ACC112 (cell line): ENCODE data around the gene RGS11.
A peak's percentile ranks its signal among the peaks of the same experiment; 100 is the strongest.

ENCODE experiments used
- H2AFZ ChIP-seq: fragments of 200-600 bp; sonication (generic); one replicate; pipeline ENCODE4 v1.6.0; 2017; ENCODE audit warnings: antibody characterized with exemption, low read length; ENCODE audit not compliant: unreplicated experiment
- H3K27ac ChIP-seq: fragments of 200-600 bp; sonication (generic); 2 replicates; pipeline ENCODE4 v1.5.1; 2014; ENCODE audit warnings: low read depth, mild to moderate bottlenecking, antibody characterized with exemption, low read length, moderate library complexity
- H3K27me3 ChIP-seq: fragments of 200-600 bp; sonication (generic); 2 replicates; pipeline ENCODE4 v1.6.1; 2014; ENCODE audit warnings: mild to moderate bottlenecking, antibody characterized with exemption, low read length, moderate library complexity, mixed read lengths; ENCODE audit not compliant: insufficient read depth
- H3K36me3 ChIP-seq: fragments of 200-600 bp; sonication (generic); 2 replicates; pipeline ENCODE4 v1.6.1; 2016; ENCODE audit warnings: mild to moderate bottlenecking, antibody characterized with exemption, low read length, moderate library complexity, mixed read lengths; ENCODE audit not compliant: insufficient read depth
- H3K4me1 ChIP-seq: fragments of 200-600 bp; sonication (generic); one replicate; pipeline ENCODE4 v1.6.1; 2016; ENCODE audit warnings: low read length, mixed read lengths; ENCODE audit not compliant: insufficient read depth, unreplicated experiment, control insufficient read depth
- H3K4me3 ChIP-seq: fragments of 200-600 bp; sonication (generic); 2 replicates; pipeline ENCODE4 v1.5.1; 2014; ENCODE audit warnings: mild to moderate bottlenecking, low read depth, low read length
- H3K79me2 ChIP-seq: fragments of 200-600 bp; sonication (generic); one replicate; pipeline ENCODE4 v1.6.0; 2016; ENCODE audit warnings: low read length; ENCODE audit not compliant: control insufficient read depth, unreplicated experiment, insufficient read depth

Gene RGS11

DNA sequence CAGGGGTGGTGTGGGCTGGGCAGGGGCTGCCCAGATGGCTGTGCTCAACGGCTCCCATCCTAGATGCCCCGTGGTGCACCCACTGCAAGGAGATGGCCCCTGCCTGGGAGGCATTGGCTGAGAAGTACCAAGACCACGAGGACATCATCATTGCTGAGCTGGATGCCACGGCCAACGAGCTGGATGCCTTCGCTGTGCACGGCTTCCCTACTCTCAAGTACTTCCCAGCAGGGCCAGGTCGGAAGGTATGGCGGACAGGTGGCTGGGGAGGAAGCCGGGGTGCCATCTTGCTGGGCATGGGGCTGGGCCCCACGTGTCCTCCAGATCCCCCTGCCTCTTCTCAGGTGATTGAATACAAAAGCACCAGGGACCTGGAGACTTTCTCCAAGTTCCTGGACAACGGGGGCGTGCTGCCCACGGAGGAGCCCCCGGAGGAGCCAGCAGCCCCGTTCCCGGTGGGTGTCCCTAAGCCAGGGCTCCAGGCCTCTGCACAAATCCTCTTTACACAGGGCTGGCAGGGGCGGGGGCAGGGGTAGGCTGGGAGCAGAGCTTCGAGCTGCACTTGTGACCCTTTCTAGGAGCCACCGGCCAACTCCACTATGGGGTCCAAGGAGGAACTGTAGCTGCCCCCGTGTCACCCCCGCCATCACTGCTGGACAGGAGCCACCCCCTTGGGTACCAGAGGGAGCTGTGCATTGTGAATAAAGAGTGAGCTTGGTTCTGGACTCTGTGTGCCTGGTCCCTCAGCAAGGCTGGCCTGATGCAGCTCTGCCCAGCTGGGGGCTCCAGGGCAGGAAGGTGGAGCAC, 10.9 kb upstream of the RGS11 start:
- Histone ChIP-seq H3K36me3 (peaks cover 6% of the 10 kb centered on the region; the same call in 1 of the 2 replicates), H3K4me3 (no peak overlapping the region), H3K27me3 (peaks cover 5% of the 10 kb centered on the region), H3K4me1 (no peaks in the 10 kb centered on the region), H3K79me2 (no peaks in the 10 kb centered on the region), H3K27ac (no peak overlapping the region), H2AFZ (no peak overlapping the region)

DNA sequence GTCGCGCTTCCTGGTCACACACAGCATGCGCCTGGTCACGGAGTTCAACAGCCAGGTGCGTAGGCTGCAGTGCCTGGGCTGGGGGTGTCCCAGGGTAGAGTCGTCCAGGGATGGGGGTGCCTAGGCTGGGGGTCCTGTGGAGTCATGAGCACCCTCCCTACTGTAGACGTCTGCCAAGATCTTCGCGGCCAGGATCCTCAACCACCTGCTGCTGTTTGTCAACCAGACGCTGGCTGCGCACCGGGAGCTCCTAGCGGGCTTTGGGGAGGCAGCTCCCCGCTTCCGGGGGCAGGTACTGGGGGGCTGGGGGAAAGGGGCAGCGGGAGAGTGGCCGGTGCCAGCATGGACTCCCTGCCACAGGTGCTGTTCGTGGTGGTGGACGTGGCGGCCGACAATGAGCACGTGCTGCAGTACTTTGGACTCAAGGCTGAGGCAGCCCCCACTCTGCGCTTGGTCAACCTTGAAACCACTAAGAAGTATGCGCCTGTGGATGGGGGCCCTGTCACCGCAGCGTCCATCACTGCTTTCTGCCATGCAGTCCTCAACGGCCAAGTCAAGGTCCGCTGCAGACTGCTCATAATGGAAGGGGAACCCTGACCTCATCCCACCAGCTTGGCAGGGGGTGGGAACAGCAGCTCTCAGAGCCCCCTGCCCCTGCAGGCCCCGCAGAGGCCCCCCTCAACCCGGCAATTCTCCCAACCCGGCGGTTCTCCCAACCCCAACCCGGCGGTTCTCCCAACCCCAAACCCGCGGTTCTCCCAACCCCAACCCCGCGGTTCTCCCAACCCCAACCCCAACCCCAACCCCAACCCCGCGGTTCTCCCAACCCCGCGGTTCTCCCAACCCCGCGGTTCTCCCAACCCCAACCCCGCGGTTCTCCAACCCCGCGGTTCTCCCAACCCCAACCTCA, 9.7 kb upstream of the RGS11 start:
- H3K27ac ChIP-seq, result no peak overlapping the region
- H3K79me2 ChIP-seq, result no peaks in the 10 kb centered on the region
- H3K36me3 ChIP-seq, result peaks cover 6% of the 10 kb centered on the region; the same call in 1 of the 2 replicates
- H2AFZ ChIP-seq, result no peak overlapping the region
- H3K4me1 ChIP-seq, result no peaks in the 10 kb centered on the region
- H3K4me3 ChIP-seq, result no peak overlapping the region
- H3K27me3 ChIP-seq, result peaks cover 17% of the 10 kb centered on the region

DNA sequence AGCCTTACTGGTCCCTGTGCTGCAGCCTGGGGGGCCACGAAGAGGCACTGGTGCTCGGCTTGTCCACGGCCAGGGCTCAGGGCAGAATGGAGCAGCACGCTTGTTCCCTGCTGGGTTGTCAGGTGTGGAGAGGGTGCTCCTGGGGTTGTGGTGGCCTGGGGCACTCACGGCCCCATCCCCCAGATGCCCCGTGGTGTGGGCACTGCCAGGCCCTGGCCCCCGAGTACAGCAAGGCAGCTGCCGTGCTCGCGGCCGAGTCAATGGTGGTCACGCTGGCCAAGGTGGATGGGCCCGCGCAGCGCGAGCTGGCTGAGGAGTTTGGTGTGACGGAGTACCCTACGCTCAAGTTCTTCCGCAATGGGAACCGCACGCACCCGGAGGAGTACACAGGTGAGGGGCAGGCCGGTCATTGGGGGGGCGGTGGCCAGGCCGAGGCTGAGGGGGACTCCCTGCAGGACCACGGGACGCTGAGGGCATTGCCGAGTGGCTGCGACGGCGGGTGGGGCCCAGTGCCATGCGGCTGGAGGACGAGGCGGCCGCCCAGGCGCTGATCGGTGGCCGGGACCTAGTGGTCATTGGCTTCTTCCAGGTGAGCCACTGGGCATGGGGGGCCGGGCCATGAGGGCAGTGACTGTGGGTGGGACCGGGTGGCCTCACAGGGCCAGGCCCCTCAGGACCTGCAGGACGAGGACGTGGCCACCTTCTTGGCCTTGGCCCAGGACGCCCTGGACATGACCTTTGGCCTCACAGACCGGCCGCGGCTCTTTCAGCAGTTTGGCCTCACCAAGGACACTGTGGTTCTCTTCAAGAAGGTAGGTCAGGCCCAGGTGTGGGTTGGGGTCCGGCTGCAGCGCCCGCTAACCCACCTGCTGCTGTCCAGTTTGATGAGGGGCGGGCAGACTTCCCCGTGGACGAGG, 8.7 kb upstream of the RGS11 start:
- Histone ChIP-seq H3K4me3 (no peak overlapping the region), H3K36me3 (peaks cover 6% of the 10 kb centered on the region; the same call in 1 of the 2 replicates), H3K79me2 (no peaks in the 10 kb centered on the region), H2AFZ (no peak overlapping the region), H3K4me1 (no peaks in the 10 kb centered on the region), H3K27me3 (peaks cover 22% of the 10 kb centered on the region), H3K27ac (no peak overlapping the region)

DNA sequence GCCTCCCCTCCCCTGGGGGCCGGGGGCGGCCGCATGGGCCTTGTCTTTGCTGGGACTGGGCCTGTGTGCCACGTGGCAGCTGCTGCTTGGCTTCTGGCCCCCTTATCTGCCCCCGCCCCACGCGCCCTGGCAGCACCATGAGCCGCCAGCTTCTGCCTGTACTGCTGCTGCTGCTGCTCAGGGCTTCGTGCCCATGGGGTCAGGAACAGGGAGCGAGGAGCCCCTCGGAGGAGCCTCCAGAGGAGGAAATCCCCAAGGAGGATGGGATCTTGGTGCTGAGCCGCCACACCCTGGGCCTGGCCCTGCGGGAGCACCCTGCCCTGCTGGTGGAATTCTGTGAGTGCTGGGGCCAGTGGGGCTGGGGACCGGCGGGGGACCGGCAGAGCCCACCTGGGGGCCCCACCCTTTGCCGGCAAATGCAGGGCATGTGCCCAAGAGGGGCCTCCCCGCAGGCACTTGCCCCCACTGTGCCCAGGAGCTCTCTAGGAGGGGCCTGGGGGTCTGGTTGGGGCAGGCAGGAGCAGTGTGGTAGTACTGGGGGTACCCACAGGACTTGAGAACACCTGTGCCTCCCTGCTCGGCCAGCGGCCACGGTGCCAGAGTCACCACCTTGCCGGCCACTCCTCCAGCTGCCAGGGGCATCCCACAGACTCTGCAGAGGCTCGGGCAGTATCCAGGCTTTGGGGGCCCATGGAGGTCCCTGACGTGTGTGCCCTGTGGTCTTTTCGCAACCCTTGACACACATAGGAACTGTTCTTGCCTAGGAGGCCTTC, 7.5 kb upstream of the RGS11 start, which contains the start of gene PDIA2:
TSS of gene PDIA2 (plus strand) at position 132 of the 773 bp plus-strand sequence. CDS start at position 138, 6 bp downstream.
- Histone ChIP-seq H3K79me2 (no peaks in the 10 kb centered on the region), H3K4me1 (no peaks in the 10 kb centered on the region), H3K4me3 (no peak within 1 kb of the TSS), H2AFZ (no peak within 1 kb of the TSS), H3K27me3 (peaks cover 25% of the 10 kb centered on the region), H3K27ac (no peak within 1 kb of the TSS), H3K36me3 (peaks cover 6% of the 10 kb centered on the region; the same call in 1 of the 2 replicates)

DNA sequence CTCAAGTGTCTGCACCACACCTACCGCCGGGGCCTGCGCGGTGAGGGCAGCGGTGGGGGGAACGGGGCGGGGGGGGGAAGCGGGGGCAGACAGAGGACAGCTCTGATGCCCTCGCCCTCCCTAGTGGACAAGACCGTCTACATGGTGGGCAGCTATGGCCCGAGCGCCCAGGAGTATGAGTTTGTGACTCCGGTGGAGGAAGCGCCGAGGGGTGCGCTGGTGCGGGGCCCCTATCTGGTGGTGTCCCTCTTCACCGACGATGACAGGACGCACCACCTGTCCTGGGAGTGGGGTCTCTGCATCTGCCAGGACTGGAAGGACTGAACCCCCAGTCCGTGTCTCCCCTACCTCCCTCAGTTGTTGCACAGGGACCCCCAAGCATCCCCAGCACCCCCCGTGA, 6.7 kb upstream of the RGS11 start:
- H3K27me3 ChIP-seq, result peaks cover 25% of the 10 kb centered on the region

DNA sequence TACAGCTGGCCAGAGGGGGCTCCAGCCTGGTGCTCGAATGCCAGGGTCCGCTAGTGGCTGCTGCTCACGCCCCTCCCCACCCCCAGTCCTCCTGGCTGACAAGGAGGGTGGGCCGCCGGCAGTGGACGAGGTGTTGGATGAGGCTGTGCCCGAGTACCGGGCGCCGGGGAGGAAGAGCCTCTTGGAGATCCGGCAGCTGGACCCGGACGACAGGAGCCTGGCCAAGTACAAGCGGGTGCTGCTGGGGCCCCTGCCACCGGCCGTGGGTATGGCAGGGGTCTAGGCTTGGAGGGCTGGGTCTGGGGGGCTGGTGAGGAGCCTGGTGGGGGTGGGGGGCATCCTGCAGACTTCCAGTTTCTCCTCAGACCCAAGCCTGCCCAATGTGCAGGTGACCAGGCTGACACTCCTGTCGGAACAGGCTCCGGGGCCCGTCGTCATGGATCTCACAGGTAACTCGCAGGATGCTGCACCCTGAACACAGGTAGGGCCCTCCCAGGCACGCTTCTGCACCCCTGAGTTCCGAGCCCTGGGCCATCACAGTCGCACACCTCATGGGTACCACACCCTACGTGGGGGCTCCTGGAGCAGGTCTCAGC, 6.0 kb upstream of the RGS11 start:
- Histone ChIP-seq H2AFZ (no peak overlapping the region), H3K79me2 (no peaks in the 10 kb centered on the region), H3K4me3 (no peak overlapping the region), H3K36me3 (peaks cover 6% of the 10 kb centered on the region; the same call in 1 of the 2 replicates), H3K4me1 (no peaks in the 10 kb centered on the region), H3K27ac (no peak overlapping the region), H3K27me3 (peaks cover 25% of the 10 kb centered on the region)

More for the DNA sequence above, 6.7 kb upstream of the RGS11 start:
- Histone ChIP-seq H3K79me2 (no peaks in the 10 kb centered on the region), H3K4me3 (no peak overlapping the region), H3K4me1 (no peaks in the 10 kb centered on the region), H3K36me3 (peaks cover 6% of the 10 kb centered on the region; the same call in 1 of the 2 replicates), H2AFZ (no peak overlapping the region), H3K27ac (no peak overlapping the region)

DNA sequence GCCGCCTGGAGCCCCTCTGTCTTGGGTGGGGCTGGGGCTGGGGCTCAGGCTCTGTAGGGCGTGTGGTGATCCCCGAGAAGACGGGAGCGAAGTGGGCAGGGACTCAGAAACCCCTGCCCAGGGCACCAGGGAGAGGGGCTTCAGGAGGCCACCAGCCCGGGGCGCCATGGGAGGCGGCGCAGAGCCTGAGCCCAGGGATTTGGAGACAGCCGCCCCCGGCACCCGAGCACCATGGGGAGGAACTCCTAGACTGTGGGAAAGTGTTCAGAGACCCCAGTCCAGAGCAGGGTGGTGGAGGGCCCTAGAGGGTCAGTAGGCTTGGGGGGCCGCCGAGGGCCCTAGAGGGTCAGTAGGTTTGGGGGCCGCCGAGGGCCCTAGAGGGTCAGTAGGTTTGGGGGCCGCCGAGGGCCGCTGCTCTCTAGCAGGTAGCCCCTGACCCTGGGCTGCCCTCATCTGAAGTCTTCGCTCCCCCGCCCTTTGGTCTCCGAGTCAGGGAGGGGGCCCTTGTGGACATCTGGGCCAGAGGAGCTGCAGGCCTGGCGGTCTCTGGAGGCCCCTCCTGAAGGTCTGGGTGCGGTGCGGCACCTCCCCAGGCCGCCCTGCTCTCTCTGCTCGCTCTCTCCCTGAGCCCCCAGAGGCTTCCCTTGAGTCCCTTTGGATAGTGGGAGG, 5.4 kb upstream of the RGS11 start:
- no peak overlapping the region for H2AFZ ChIP-seq

DNA sequence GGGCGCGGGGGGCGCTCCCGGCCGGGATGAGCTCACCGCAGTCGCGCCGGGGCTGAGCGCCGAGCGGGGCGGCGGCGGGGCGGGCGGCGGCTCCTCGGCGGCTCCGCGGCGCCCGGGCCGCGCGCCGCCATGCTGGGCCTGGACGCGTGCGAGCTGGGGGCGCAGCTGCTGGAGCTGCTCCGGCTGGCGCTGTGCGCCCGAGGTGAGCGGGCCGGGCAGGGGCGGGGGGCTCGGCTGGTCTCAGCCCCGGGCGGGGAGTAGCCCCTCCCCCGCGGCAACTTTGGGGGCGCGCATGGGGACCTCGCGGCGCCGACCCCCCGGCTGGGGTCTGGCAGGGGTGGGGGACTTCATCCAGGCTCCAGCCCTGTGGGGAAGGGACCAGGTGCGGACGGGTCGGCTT, 4.8 kb upstream of the RGS11 start, which contains the start of gene ARHGDIG:
TSS of gene ARHGDIG (plus strand) at position 40 of the 400 bp plus-strand sequence. CDS start at position 130, 90 bp downstream.
- H3K27ac ChIP-seq, result no peak within 1 kb of the TSS

More for the DNA sequence above, 5.4 kb upstream of the RGS11 start:
- Histone ChIP-seq H3K4me1 (no peaks in the 10 kb centered on the region), H3K4me3 (peak overlapping the region; percentile 56; the same call in 1 of the 2 replicates), H3K27me3 (peaks cover 25% of the 10 kb centered on the region), H3K27ac (no peak overlapping the region), H3K36me3 (no peaks in the 10 kb centered on the region), H3K79me2 (no peaks in the 10 kb centered on the region)

DNA sequence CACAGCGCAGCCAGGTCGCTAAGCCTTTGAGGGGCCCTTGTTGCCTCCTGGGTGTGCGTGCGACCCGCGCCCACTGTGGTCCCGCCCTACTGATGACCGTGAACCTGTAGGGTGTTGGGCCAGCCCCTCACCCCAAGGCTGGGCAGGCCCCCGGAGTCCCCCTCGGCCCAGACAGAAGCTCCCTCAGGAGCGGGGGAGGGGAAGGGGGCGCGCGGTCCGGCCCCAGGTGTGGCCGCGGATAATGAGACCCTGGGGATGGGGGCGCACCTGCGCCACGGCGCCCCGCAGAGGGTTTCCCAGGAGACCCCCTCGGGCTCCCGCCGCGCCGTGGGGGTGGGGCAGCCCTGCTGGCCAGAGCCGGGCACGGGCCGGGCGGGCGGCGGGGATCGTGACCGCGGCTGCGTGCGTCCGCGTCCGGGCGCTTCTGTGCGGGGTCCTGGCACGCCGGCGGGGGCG, 4.3 kb upstream of the RGS11 start:
- Histone ChIP-seq H3K27me3 (peaks cover 29% of the 10 kb centered on the region), H2AFZ (no peak overlapping the region), H3K4me3 (no peak overlapping the region)

More for the DNA sequence above, 4.8 kb upstream of the RGS11 start, which contains the start of gene ARHGDIG:
- Histone ChIP-seq H2AFZ (no peak within 1 kb of the TSS), H3K4me1 (no peaks in the 10 kb centered on the region), H3K36me3 (no peaks in the 10 kb centered on the region), H3K4me3 (peak within 1 kb of the TSS; percentile 56; the same call in 1 of the 2 replicates), H3K27me3 (peaks cover 25% of the 10 kb centered on the region), H3K79me2 (no peaks in the 10 kb centered on the region)

More for the DNA sequence above, 4.3 kb upstream of the RGS11 start:
- H3K27ac ChIP-seq, result no peak overlapping the region
- no peaks in the 10 kb centered on the region for H3K79me2 ChIP-seq
- no peaks in the 10 kb centered on the region for H3K4me1 ChIP-seq
- H3K36me3 ChIP-seq, result no peaks in the 10 kb centered on the region
